Vagina (tissue), 2 donors: ENCODE results near the gene SDHAF1. TPM values are rescaled to one million over a fixed set of nuclear protein-coding genes. Genes with fewer than 3 reads are reported as not detected.
A peak's percentile ranks its signal among the peaks of the same experiment; 100 is the strongest.

ENCODE experiments used
- DNase-seq, 2 donors: peaks; one replicate each; pipeline ENCODE4 v3.0.0-alpha.2; 2017; ENCODE audit errors: extremely low spot score in 2 of 2
- H3K27ac ChIP-seq: fragments of 200-600 bp; sonication (generic); one replicate; pipeline ENCODE4 v1.5.1; 2019
- H3K27me3 ChIP-seq: fragments of 200-600 bp; sonication (generic); one replicate; pipeline ENCODE4 v1.5.1; 2019
- H3K36me3 ChIP-seq, 2 donors: fragments of 200-600 bp; sonication (generic); one replicate each; pipeline ENCODE4 v1.5.1; 2017 to 2019
- H3K4me1 ChIP-seq: fragments of 200-600 bp; sonication (generic); one replicate; pipeline ENCODE4 v1.5.1; 2019
- H3K4me3 ChIP-seq, 2 donors: fragments of 200-600 bp; sonication (generic); 1 replicate in 1 of 2; 2 replicates in 1 of 2; pipeline ENCODE4 v1.5.1; 2016 to 2019
- H3K9me3 ChIP-seq: fragments of 200-600 bp; sonication (generic); one replicate; pipeline ENCODE4 v1.5.1; 2019
- CTCF ChIP-seq, 3 experiments: fragments of 450-650 bp in 2 of 3; fragments of 200-600 bp in 1 of 3; sonication (generic) in 1 of 3; IDR thresholded peaks; one replicate each; pipeline ENCODE4 v1.5.1; 2017 to 2019; ENCODE audit warnings: antibody characterized with exemption in 3 of 3, mild to moderate bottlenecking in 2 of 3, moderate library complexity in 2 of 3
- POLR2A ChIP-seq, 2 donors: fragments of 450-650 bp; IDR thresholded peaks; one replicate each; pipeline ENCODE4 v1.6.1; 2017; ENCODE audit warnings: antibody characterized with exemption in 2 of 2, mild to moderate bottlenecking in 2 of 2, moderate library complexity in 2 of 2
- POLR2AphosphoS5 ChIP-seq, 2 donors: sonication (generic); formaldehyde crosslinking; IDR thresholded peaks; one replicate each; pipeline ENCODE4 v1.9.0; 2017; ENCODE audit warnings: antibody characterized with exemption in 2 of 2, mild to moderate bottlenecking in 2 of 2, low read depth in 1 of 2; ENCODE audit not compliant: insufficient read depth in 1 of 2
- intact Hi-C: fragments of 100-400 bp; cut with DNase I; formaldehyde crosslinking; loops from one replicate; pipeline ENCODE4 v1.15.1; 2023
- total RNA-seq: library from RNA; depleted of rRNA; stranded (reverse); fragments of >200 nt; gene quantifications from one replicate; pipeline ENCODE4 v1.2.3, GENCODE V29; 2016

SDHAF1 gene
- total RNA-seq, 1 donor from 2014 or later, result 46.9 TPM

GRCh38 chr19:35992907-35993765 lies 1.9 kb upstream of the SDHAF1 start:
- DNase-seq, result no peak
- Histone ChIP-seq H3K36me3 (peaks cover 0 to under 1% of the 10 kb centered on the region in 2 donors), H3K4me3 (no peak overlapping the region), H3K4me1 (peaks cover 38% of the 10 kb centered on the region), H3K9me3 (no peaks in the 10 kb centered on the region), H3K27me3 (no peaks in the 10 kb centered on the region), H3K27ac (no peak overlapping the region)
- intact Hi-C loops, result no loop called here
- no peak for TF ChIP-seq POLR2AphosphoS5 (IDR thresholded peaks at IDR 0.05; ENCODE audit: insufficient read depth in 1 of 2, low read depth in 1 of 2)
- no peak for TF ChIP-seq POLR2A (IDR thresholded peaks at IDR 0.05)
- TF ChIP-seq CTCF (IDR thresholded peaks at IDR 0.05), result no peak

DNA sequence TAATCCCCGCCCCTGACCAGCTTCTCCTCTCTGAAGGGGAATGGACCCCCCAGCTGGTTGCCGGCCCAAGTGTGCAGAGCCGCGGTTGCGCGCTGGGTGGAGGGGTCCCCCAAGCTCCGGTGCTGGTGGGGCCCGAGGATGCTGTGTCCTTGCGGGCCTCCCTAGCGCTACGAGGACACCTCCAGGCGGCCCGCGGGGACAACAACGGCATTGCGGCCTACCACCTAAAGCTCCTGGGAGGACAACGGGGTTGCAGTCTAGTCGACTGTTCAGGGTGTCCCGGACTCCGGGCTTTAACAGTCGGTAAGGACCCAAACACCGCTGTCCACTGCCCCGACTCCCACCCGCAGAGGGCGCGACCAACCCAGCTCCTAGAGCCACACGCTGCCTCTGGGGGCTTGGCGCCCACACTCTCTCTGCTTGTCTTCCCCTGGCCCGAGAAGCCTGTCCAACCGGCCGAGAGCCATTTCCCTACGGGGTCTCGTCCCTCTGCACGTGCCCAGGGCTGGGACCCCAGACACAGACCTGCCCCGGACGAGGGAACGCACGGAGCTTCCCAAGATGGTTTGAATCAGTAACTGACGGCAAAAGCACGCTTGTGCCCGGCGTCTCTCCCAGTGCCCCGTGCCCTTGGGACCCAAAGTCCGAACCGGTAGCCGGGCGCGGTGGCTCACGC lies 927 bp upstream of the SDHAF1 start:
- Histone ChIP-seq H3K27ac (peak overlapping the region; percentile 83), H3K4me1 (peaks cover 42% of the 10 kb centered on the region), H3K27me3 (no peaks in the 10 kb centered on the region), H3K4me3 (peak overlapping the region; percentile 70 to 88), H3K9me3 (no peaks in the 10 kb centered on the region), H3K36me3 (peaks cover 0 to 6% of the 10 kb centered on the region in 2 donors)
- DNase-seq, result no peak
- TF ChIP-seq CTCF (IDR thresholded peaks at IDR 0.05), result no peak
- no peak for TF ChIP-seq POLR2A (IDR thresholded peaks at IDR 0.05)
- TF ChIP-seq POLR2AphosphoS5 (IDR thresholded peaks at IDR 0.05; ENCODE audit: insufficient read depth in 1 of 2, low read depth in 1 of 2), result no peak
- intact Hi-C loops, result no loop called here

DNA sequence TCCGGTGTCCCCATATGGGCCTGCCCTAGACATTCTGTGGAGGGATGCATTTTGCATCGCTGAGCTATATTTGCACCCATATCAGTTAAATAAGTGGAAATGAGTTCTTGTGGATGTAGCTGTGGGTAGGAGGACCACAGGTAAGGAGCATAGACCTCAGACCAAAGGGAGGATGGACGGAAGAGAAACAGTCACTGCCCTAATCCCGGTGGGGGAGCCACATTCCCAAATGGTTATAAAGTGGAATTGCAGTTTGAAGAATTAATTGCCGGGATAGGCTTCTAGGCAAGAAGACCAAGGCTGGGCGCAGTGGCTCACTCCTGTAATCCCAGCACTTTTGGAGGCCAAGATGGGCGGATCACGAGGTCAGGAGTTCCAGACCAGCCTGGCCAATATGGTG lies 1.8 kb downstream of the SDHAF1 start:
- Histone ChIP-seq H3K4me3 (no peak overlapping the region), H3K27me3 (no peaks in the 10 kb centered on the region), H3K9me3 (no peaks in the 10 kb centered on the region), H3K36me3 (peaks cover 0 to 6% of the 10 kb centered on the region in 2 donors), H3K4me1 (peaks cover 51% of the 10 kb centered on the region), H3K27ac (peak overlapping the region; percentile 83)
- no peak for TF ChIP-seq POLR2A (IDR thresholded peaks at IDR 0.05)
- no peak for DNase-seq
- intact Hi-C loops, result loop anchor here (5.0 kb wide), 1 partner anchor 56 kb away; the partner anchor contains the start of genes THAP8 and WDR62

GRCh38 chr19:36001605-36002004 lies 6.6 kb downstream of the SDHAF1 start:
- intact Hi-C loops, result no loop called here
- Histone ChIP-seq H3K27ac (no peak overlapping the region), H3K4me3 (no peak overlapping the region), H3K9me3 (no peaks in the 10 kb centered on the region), H3K4me1 (peaks cover 25% of the 10 kb centered on the region), H3K27me3 (no peaks in the 10 kb centered on the region), H3K36me3 (peaks cover 0 to 11% of the 10 kb centered on the region in 2 donors)
- no peak for DNase-seq
- TF ChIP-seq CTCF (IDR thresholded peaks at IDR 0.05) (no peak), POLR2AphosphoS5 (IDR thresholded peaks at IDR 0.05; ENCODE audit: insufficient read depth in 1 of 2, low read depth in 1 of 2) (no peak), POLR2A (IDR thresholded peaks at IDR 0.05) (no peak)

GRCh38 chr19:36003284-36003683 lies 8.3 kb downstream of the SDHAF1 start:
- H3K27me3 ChIP-seq, result no peaks in the 10 kb centered on the region
- no peak for TF ChIP-seq POLR2AphosphoS5 (IDR thresholded peaks at IDR 0.05; ENCODE audit: insufficient read depth in 1 of 2, low read depth in 1 of 2)
- TF ChIP-seq CTCF (IDR thresholded peaks at IDR 0.05), result no peak
- TF ChIP-seq POLR2A (IDR thresholded peaks at IDR 0.05), result no peak
- no peak overlapping the region for H3K4me3 ChIP-seq
- H3K9me3 ChIP-seq, result no peaks in the 10 kb centered on the region
- peaks cover 0 to 9% of the 10 kb centered on the region in 2 donors for H3K36me3 ChIP-seq
- intact Hi-C loops, result no loop called here
- no peak overlapping the region for H3K27ac ChIP-seq
- DNase-seq, result no peak
- peaks cover 13% of the 10 kb centered on the region for H3K4me1 ChIP-seq
